ENCODE data around the gene PTPRM. TPM values are rescaled to one million over a fixed set of nuclear protein-coding genes. Genes with fewer than 3 reads are reported as not detected.

The PTPRM gene
- polyA plus RNA-seq, 1 donor (not counting 4 experiments of a cell fraction or from before 2014, with no cell fraction given): 54.5 TPM

- H3K27ac ChIP-seq (ENCODE audit: control insufficient read depth, insufficient read depth, low read length): no peak overlapping the region
- dilution Hi-C loops (cut with MboI; ENCODE audit: extremely low pct_ligation_motif_present, low sequenced_read_pairs): no loop called here
- no peaks in the 10 kb centered on the region for H3K9me1 ChIP-seq (ENCODE audit: control insufficient read depth, extremely low read depth, insufficient read depth, low read length)
- DNase-seq (ENCODE audit: low read depth, low spot score): no peak
- no peaks in the 10 kb centered on the region for H3K27me3 ChIP-seq (ENCODE audit: control insufficient read depth, extremely low read depth, insufficient read depth, low read length)
- FAIRE-seq: no peak
- H3K9ac ChIP-seq (ENCODE audit: control insufficient read depth, extremely low read depth, insufficient read depth, low read length): no peak overlapping the region
- no peaks in the 10 kb centered on the region for H4K20me1 ChIP-seq (ENCODE audit: control insufficient read depth, extremely low read depth, insufficient read depth, low read length)
- H3K36me3 ChIP-seq (ENCODE audit: control insufficient read depth in 2 of 2, extremely low read depth in 1 of 2, insufficient read depth in 2 of 2, low read length in 2 of 2): no peaks in the 10 kb centered on the region
- no peaks in the 10 kb centered on the region for H3K4me1 ChIP-seq (ENCODE audit: control insufficient read depth, extremely low read depth, insufficient read depth, low read length)
- no peaks in the 10 kb centered on the region for H3K9me3 ChIP-seq (ENCODE audit: control insufficient read depth, low read depth, low read length)
- H3K4me2 ChIP-seq (ENCODE audit: control insufficient read depth, extremely low read depth, insufficient read depth, low read depth, low read length): no peak overlapping the region
- H2AFZ ChIP-seq (ENCODE audit: control insufficient read depth, low read length): no peak overlapping the region
- TF ChIP-seq EZH2 (IDR thresholded peaks at IDR 0.05; ENCODE audit: low read length): no peak
- TF ChIP-seq CTCF (optimal IDR thresholded peaks at IDR 0.05 in 1 of 3, IDR thresholded peaks at IDR 0.05 in 1 of 3, conservative IDR thresholded peaks at IDR 0.05 in 1 of 3; ENCODE audit: extremely low read depth in 1 of 3, insufficient read depth in 2 of 3, low read length in 3 of 3): no peak
- no peak overlapping the region for H3K4me3 ChIP-seq (ENCODE audit: control insufficient read depth in 2 of 3, extremely low read depth in 1 of 3, insufficient read depth in 2 of 3, low read depth in 1 of 3, low read length in 3 of 3)
- no peaks in the 10 kb centered on the region for H3K79me2 ChIP-seq (ENCODE audit: control insufficient read depth, insufficient read depth, low read length)
These were observed 732.2 kb downstream of the PTPRM start for GRCh38 chr18:8299054-8299980.

- H4K20me1 ChIP-seq (ENCODE audit: control insufficient read depth, extremely low read depth, insufficient read depth, low read length): no peaks in the 10 kb centered on the region
- dilution Hi-C loops (cut with MboI; ENCODE audit: extremely low pct_ligation_motif_present, low sequenced_read_pairs): no loop called here
- DNase-seq (ENCODE audit: low read depth, low spot score): no peak
- H3K9me3 ChIP-seq (ENCODE audit: control insufficient read depth, low read depth, low read length): no peaks in the 10 kb centered on the region
- no peaks in the 10 kb centered on the region for H3K36me3 ChIP-seq (ENCODE audit: control insufficient read depth in 2 of 2, extremely low read depth in 1 of 2, insufficient read depth in 2 of 2, low read length in 2 of 2)
- H3K4me3 ChIP-seq (ENCODE audit: control insufficient read depth in 2 of 3, extremely low read depth in 1 of 3, insufficient read depth in 2 of 3, low read depth in 1 of 3, low read length in 3 of 3): no peak overlapping the region
- no peaks in the 10 kb centered on the region for H3K79me2 ChIP-seq (ENCODE audit: control insufficient read depth, insufficient read depth, low read length)
- no peaks in the 10 kb centered on the region for H3K9me1 ChIP-seq (ENCODE audit: control insufficient read depth, extremely low read depth, insufficient read depth, low read length)
- no peak for FAIRE-seq
- no peak overlapping the region for H3K27ac ChIP-seq (ENCODE audit: control insufficient read depth, insufficient read depth, low read length)
- no peak overlapping the region for H2AFZ ChIP-seq (ENCODE audit: control insufficient read depth, low read length)
- no peaks in the 10 kb centered on the region for H3K27me3 ChIP-seq (ENCODE audit: control insufficient read depth, extremely low read depth, insufficient read depth, low read length)
- H3K4me1 ChIP-seq (ENCODE audit: control insufficient read depth, extremely low read depth, insufficient read depth, low read length): no peaks in the 10 kb centered on the region
- H3K4me2 ChIP-seq (ENCODE audit: control insufficient read depth, extremely low read depth, insufficient read depth, low read depth, low read length): no peak overlapping the region
- TF ChIP-seq CTCF (optimal IDR thresholded peaks at IDR 0.05 in 1 of 3, IDR thresholded peaks at IDR 0.05 in 1 of 3, conservative IDR thresholded peaks at IDR 0.05 in 1 of 3; ENCODE audit: extremely low read depth in 1 of 3, insufficient read depth in 2 of 3, low read length in 3 of 3) (no peak), EZH2 (IDR thresholded peaks at IDR 0.05; ENCODE audit: low read length) (no peak)
- no peak overlapping the region for H3K9ac ChIP-seq (ENCODE audit: control insufficient read depth, extremely low read depth, insufficient read depth, low read length)
These were observed 733.8 kb downstream of the PTPRM start for GRCh38 chr18:8300751-8301410.
